Endothelial cell of umbilical vein (primary cell): ENCODE results near the gene SESN2. TPM values are rescaled to one million over a fixed set of nuclear protein-coding genes. Genes with fewer than 3 reads are reported as not detected.

Source experiments
- BruUV-seq: library from RNA; stranded (reverse); fragments of 400-500 nt; replicated peaks from 2 replicates; lab custom pipeline; 2021; lab: Mats Ljungman, UMichigan
- CTCF ChIA-PET: fragments of 300-600, 350-600 bp; sonication (Branson Sonifier 250); formaldehyde crosslinking; loops from one replicate; lab custom pipeline; 2021; ENCODE audit warnings: antibody characterized with exemption, inconsistent platforms; lab: Charles Lee
- POLR2A ChIA-PET: fragments of 300-600, 350-600 bp; sonication (Branson Sonifier 250); formaldehyde crosslinking; loops from one replicate; lab custom pipeline; 2021; ENCODE audit warnings: antibody characterized with exemption, inconsistent platforms; lab: Charles Lee
- DNase-seq: peaks from one replicate; pipeline ENCODE4 v3.0.0-alpha.2; 2011; ENCODE audit warnings: low read depth, low spot score
- FAIRE-seq: peaks from 2 replicates; lab custom pipeline; 2011; peaks lifted over from hg19 to GRCh38; lab: Jason Lieb, UNC
- H2AFZ ChIP-seq: 2 replicates; pipeline ENCODE4 v1.6.0; 2012; ENCODE audit warnings: low read depth, low read length, control low read depth, inconsistent platforms
- H3K27ac ChIP-seq: 2 replicates; pipeline ENCODE4 v1.5.1; 2011; ENCODE audit warnings: low read depth, mild to moderate bottlenecking, control low read depth, low read length, moderate library complexity; ENCODE audit not compliant: insufficient read depth
- H3K27me3 ChIP-seq, 2 experiments: 2 replicates each; pipeline versions ENCODE4 v1.6.0 to v1.6.1; 2011; ENCODE audit warnings: low read length in 2 of 2, mixed read lengths in 1 of 2; ENCODE audit not compliant: control insufficient read depth in 2 of 2, insufficient read depth in 2 of 2
- H3K36me3 ChIP-seq, 2 experiments: 2 replicates in 1 of 2; 3 replicates in 1 of 2; pipeline ENCODE4 v1.5.1; 2011; ENCODE audit warnings: low read length in 2 of 2, mild to moderate bottlenecking in 1 of 2, moderate library complexity in 1 of 2; ENCODE audit not compliant: control insufficient read depth in 2 of 2, insufficient read depth in 2 of 2; ENCODE audit errors: extremely low read depth in 1 of 2
- H3K4me1 ChIP-seq: 3 replicates; pipeline ENCODE4 v1.5.1; 2011; ENCODE audit warnings: mild to moderate bottlenecking, low read length; ENCODE audit not compliant: control insufficient read depth, insufficient read depth; ENCODE audit errors: extremely low read depth
- H3K4me2 ChIP-seq: 2 replicates; pipeline ENCODE4 v1.6.1; 2011; ENCODE audit warnings: low read length, control low read depth, mixed read lengths; ENCODE audit not compliant: insufficient read depth
- H3K4me3 ChIP-seq, 3 experiments: fragments of 200-600 bp in 1 of 3; sonication (generic), shearing (Covaris generic) in 1 of 3; replicated peaks in 1 of 3; 2 replicates each; pipeline ENCODE4 v1.5.1; 2011 to 2016; ENCODE audit warnings: control low read depth in 3 of 3, low read length in 3 of 3, mild to moderate bottlenecking in 2 of 3, inconsistent platforms in 1 of 3, low read depth in 1 of 3, moderate library complexity in 1 of 3; ENCODE audit not compliant: insufficient read depth in 1 of 3
- H3K79me2 ChIP-seq: 2 replicates; pipeline ENCODE4 v1.6.0; 2012; ENCODE audit warnings: low read length, inconsistent platforms; ENCODE audit not compliant: control insufficient read depth, insufficient read depth
- H3K9ac ChIP-seq: replicated peaks from 2 replicates; pipeline ENCODE3; 2011; ENCODE audit warnings: low read length, control low read depth; ENCODE audit not compliant: insufficient read depth; ENCODE audit errors: extremely low read depth
- H3K9me1 ChIP-seq: replicated peaks from 3 replicates; pipeline ENCODE4 v1.6.0; 2011; ENCODE audit warnings: mild to moderate bottlenecking, low read length; ENCODE audit not compliant: control insufficient read depth, insufficient read depth; ENCODE audit errors: extremely low read depth
- H3K9me3 ChIP-seq: replicated peaks from 2 replicates; pipeline ENCODE4 v1.5.1; 2012; ENCODE audit warnings: low read length, inconsistent platforms; ENCODE audit not compliant: control insufficient read depth, insufficient read depth
- H4K20me1 ChIP-seq: replicated peaks from 2 replicates; pipeline ENCODE3; 2011; ENCODE audit warnings: mild to moderate bottlenecking, low read length; ENCODE audit not compliant: control insufficient read depth, insufficient read depth; ENCODE audit errors: extremely low read depth
- CTCF ChIP-seq, 2 donors: IDR thresholded peaks; 1 replicate in 1 of 2; 2 replicates in 1 of 2; pipeline ENCODE4 v1.5.1; 2011; ENCODE audit warnings: low read length in 2 of 2, mild to moderate bottlenecking in 2 of 2, moderate library complexity in 2 of 2, control low read depth in 1 of 2, inconsistent platforms in 1 of 2, low read depth in 1 of 2; ENCODE audit not compliant: insufficient read depth in 1 of 2; ENCODE audit errors: extremely low read depth in 1 of 2
- EZH2 ChIP-seq: IDR thresholded peaks from 2 replicates; pipeline ENCODE4 v1.6.1; 2012; ENCODE audit warnings: borderline replicate concordance, low read depth, mild to moderate bottlenecking, moderate library complexity, low read length, inconsistent platforms; ENCODE audit not compliant: severe bottlenecking
- FOS ChIP-seq: IDR thresholded peaks from 2 replicates; pipeline ENCODE4 v1.6.1; 2011; ENCODE audit warnings: mild to moderate bottlenecking, low read length, moderate library complexity, borderline replicate concordance; ENCODE audit not compliant: insufficient read depth
- GATA2 ChIP-seq: IDR thresholded peaks from 2 replicates; pipeline ENCODE4 v1.7.0; 2011; ENCODE audit warnings: low read depth, mild to moderate bottlenecking, moderate library complexity, mixed read lengths, low read length; ENCODE audit not compliant: insufficient read length, insufficient read depth
- JUN ChIP-seq: IDR thresholded peaks from 2 replicates; pipeline ENCODE4 v1.6.1; 2011; ENCODE audit warnings: borderline replicate concordance, low read depth; ENCODE audit not compliant: insufficient read length, insufficient read depth
- MAX ChIP-seq: IDR thresholded peaks from 2 replicates; pipeline ENCODE4 v1.6.1; 2011; ENCODE audit not compliant: insufficient read depth, insufficient read length
- MYC ChIP-seq: IDR thresholded peaks from one replicate; pipeline ENCODE4 v1.6.1; 2011; ENCODE audit warnings: mild to moderate bottlenecking, low read depth, low read length
- POLR2A ChIP-seq: IDR thresholded peaks from 2 replicates; pipeline ENCODE4 v1.6.1; 2012; ENCODE audit warnings: low read depth, mild to moderate bottlenecking, control low read depth, low read length
- POLR2AphosphoS5 ChIP-seq: IDR thresholded peaks from 2 replicates; pipeline ENCODE4 v1.6.1; 2012; ENCODE audit warnings: low read depth, mild to moderate bottlenecking, control low read depth, low read length, moderate library complexity; ENCODE audit not compliant: insufficient read depth
- dilution Hi-C: fragments of 300-500 bp; cut with MboI; formaldehyde crosslinking; loops from one replicate; pipeline ENCODE4 v1.15.0; 2019; ENCODE audit warnings: low sequenced_read_pairs; ENCODE audit not compliant: extremely low pct_ligation_motif_present
- intact Hi-C: fragments of 100-400 bp; cut with micrococcal nuclease; formaldehyde crosslinking; loops from one replicate; pipeline ENCODE4 v1.10.0; 2022
- polyA plus RNA-seq, 4 experiments: library from polyadenylated mRNA; depleted of rRNA in 3 of 4; stranded (reverse) in 3 of 4; unstranded in 1 of 4; fragments of >200 nt; gene quantifications; 2 replicates each; pipeline versions ENCODE4 v1.2.1 to v1.2.3, GENCODE V29; 2011 to 2012; ENCODE audit warnings: missing spikeins in 1 of 4
- total RNA-seq: library from RNA; stranded (reverse); gene quantifications from 2 replicates; pipeline ENCODE4 v1.2.3, GENCODE V29; 2021

The SESN2 gene
- total and polyA plus RNA-seq, 2 donors (not counting 3 experiments of a cell fraction or from before 2014, with no cell fraction given) = 11.6 to 13.2 TPM

- Histone ChIP-seq H3K9me3 (no peaks in the 10 kb centered on the region), H2AFZ (no peak overlapping the region), H3K36me3 (no peaks in the 10 kb centered on the region), H3K4me2 (no peak overlapping the region), H3K79me2 (peaks cover 2% of the 10 kb centered on the region), H3K9ac (no peak overlapping the region), H3K27me3 (no peaks in the 10 kb centered on the region), H3K27ac (no peak overlapping the region), H4K20me1 (no peaks in the 10 kb centered on the region), H3K4me1 (peaks cover 20% of the 10 kb centered on the region), H3K4me3 (no peak overlapping the region), H3K9me1 (no peaks in the 10 kb centered on the region)
- POLR2A ChIA-PET = interaction anchor here (1.5 kb wide), 1 partner anchor 14 kb away, joined by 3 read pairs; the partner anchor contains the start of gene ATP5IF1
- FAIRE-seq = no peak
- dilution Hi-C loops = loop anchor here (25.0 kb wide), 1 partner anchor 362 kb away; no protein-coding TSS in a partner anchor
- no peak for TF ChIP-seq MAX
- no peak for TF ChIP-seq CTCF (IDR thresholded peaks at IDR 0.05; ENCODE audit: extremely low read depth in 1 of 2, insufficient read depth in 1 of 2, low read depth in 1 of 2, low read length in 2 of 2)
- no peak for TF ChIP-seq POLR2AphosphoS5
- TF ChIP-seq GATA2 = no peak
- TF ChIP-seq FOS = no peak
- TF ChIP-seq EZH2 = no peak
- no peak for TF ChIP-seq JUN
- no peak for TF ChIP-seq MYC
- no peak for TF ChIP-seq POLR2A
- intact Hi-C loops = loop anchor here (1.0 to 2.0 kb wide), 4 partner anchors 79 to 627 kb away; partner anchors contain the start of gene MED18
- no peak for DNase-seq
- CTCF ChIA-PET = interaction anchor here (0.7 to 3.6 kb wide), 10 partner anchors 9 to 353 kb away, joined by 3 to 83 read pairs (median 28); partner anchors contain the start of genes ATP5IF1, MED18 and SESN2
- BruUV-seq = no TSS peak
Measured at GRCh38 chr1:28249866-28250295, 9.4 kb upstream of the SESN2 start.
